HepG2 (cell line): ENCODE data around the gene PTGDS. TPM values are rescaled to one million over a fixed set of nuclear protein-coding genes. Genes with fewer than 3 reads are reported as not detected.
A peak's percentile ranks its signal among the peaks of the same experiment; 100 is the strongest.

Experiments used
- ATAC-seq: fragments of 200-7000 bp; cut with Tn5 transposase; 3 replicates; pipeline ENCODE4 v1.9.1; 2020; ENCODE audit warnings: mild to moderate bottlenecking, moderate library complexity
- BruUV-seq: library from RNA; stranded (reverse); fragments of 400-500 nt; replicated peaks from 2 replicates; lab custom pipeline; 2021; lab: Mats Ljungman, UMichigan
- CTCF ChIA-PET: fragments of 300-600 bp; formaldehyde crosslinking; extraction: SDS; loops from one replicate; lab custom pipeline; 2021; ENCODE audit warnings: low total read pairs, inconsistent platforms, low intra/inter-chr PET ratio; lab: Yijun Ruan, JAX
- POLR2A ChIA-PET: fragments of 350-600 bp; sonication (Branson Sonifier 250); formaldehyde crosslinking; loops from one replicate; lab custom pipeline; 2020; ENCODE audit warnings: antibody characterized with exemption, inconsistent platforms; lab: Yijun Ruan, JAX
- DNase-seq: peaks from one replicate; pipeline ENCODE4 v3.0.0-alpha.2; 2015; ENCODE audit warnings: low spot score
- FAIRE-seq: peaks from 3 replicates; lab custom pipeline; 2011; peaks lifted over from hg19 to GRCh38; lab: Jason Lieb, UNC
- H2AFZ ChIP-seq: one replicate; pipeline ENCODE4 v1.6.1; 2011; ENCODE audit warnings: low read length, inconsistent platforms
- H3K27ac ChIP-seq: fragments of 300-600 bp; 3 replicates; pipeline ENCODE4 v1.8.0; 2011; ENCODE audit warnings: mixed run types, mild to moderate bottlenecking, mixed read lengths, low read length, inconsistent platforms; ENCODE audit not compliant: insufficient read depth; ENCODE audit errors: extremely low read length
- H3K27me3 ChIP-seq, 2 experiments: fragments of 200-600 bp in 1 of 2; 2 replicates in 1 of 2; 3 replicates in 1 of 2; pipeline versions ENCODE4 v1.6.0 to v1.8.0; 2011; ENCODE audit warnings: low read length in 2 of 2, mild to moderate bottlenecking in 2 of 2, moderate library complexity in 2 of 2, inconsistent platforms in 1 of 2; ENCODE audit not compliant: insufficient read depth in 2 of 2, control insufficient read depth in 1 of 2
- H3K36me3 ChIP-seq, 2 experiments: fragments of 200-600 bp in 1 of 2; replicated peaks in 1 of 2; 2 replicates in 1 of 2; 3 replicates in 1 of 2; pipeline versions ENCODE4 v1.5.1 to v1.8.0; 2011; ENCODE audit warnings: low read length in 2 of 2, inconsistent platforms in 1 of 2; ENCODE audit not compliant: insufficient read depth in 2 of 2, control insufficient read depth in 1 of 2
- H3K4me1 ChIP-seq: 2 replicates; pipeline ENCODE4 v1.5.1; 2012; ENCODE audit warnings: low read length, inconsistent platforms; ENCODE audit not compliant: insufficient read depth
- H3K4me2 ChIP-seq: 2 replicates; pipeline ENCODE4 v1.6.0; 2011; ENCODE audit warnings: low read depth, low read length, inconsistent platforms
- H3K4me3 ChIP-seq, 3 experiments: fragments of 200-600 bp in 1 of 3; sonication (generic), shearing (Covaris generic) in 1 of 3; replicated peaks in 1 of 3; 2 replicates each; pipeline ENCODE4 v1.5.1; 2011 to 2016; ENCODE audit warnings: low read length in 3 of 3, inconsistent platforms in 2 of 3, low read depth in 2 of 3, mild to moderate bottlenecking in 2 of 3, control low read depth in 1 of 3, mixed read lengths in 1 of 3; ENCODE audit not compliant: insufficient read depth in 1 of 3
- H3K79me2 ChIP-seq: one replicate; pipeline ENCODE4 v1.6.1; 2011; ENCODE audit warnings: low read length, inconsistent platforms; ENCODE audit not compliant: insufficient read depth
- H3K9ac ChIP-seq: 2 replicates; pipeline ENCODE4 v1.6.0; 2011; ENCODE audit warnings: mild to moderate bottlenecking, low read depth, low read length, inconsistent platforms; ENCODE audit not compliant: insufficient read depth
- H3K9me3 ChIP-seq: 2 replicates; pipeline ENCODE4 v1.5.1; 2012; ENCODE audit warnings: mild to moderate bottlenecking, low read length
- H4K20me1 ChIP-seq: 2 replicates; pipeline ENCODE4 v1.6.0; 2011; ENCODE audit warnings: inconsistent platforms, mild to moderate bottlenecking, low read length, moderate library complexity; ENCODE audit not compliant: insufficient read depth
- DPF2 ChIP-seq: sonication (generic); formaldehyde crosslinking; IDR thresholded peaks from 2 replicates; pipeline ENCODE4 v1.4.0; 2020; ENCODE audit warnings: mild to moderate bottlenecking, low read depth, missing genetic modification reagents, borderline replicate concordance
- FLYWCH1 ChIP-seq: sonication (generic); formaldehyde crosslinking; IDR thresholded peaks from 2 replicates; pipeline ENCODE4 v1.8.1; 2023; ENCODE audit warnings: mild to moderate bottlenecking, missing genetic modification reagents
- TEAD3 ChIP-seq: optimal IDR thresholded peaks from 2 replicates; pipeline ENCODE3; 2016; ENCODE audit warnings: borderline replicate concordance
- ZBTB42 ChIP-seq: sonication (generic); formaldehyde crosslinking; IDR thresholded peaks from 2 replicates; pipeline ENCODE4 v1.5.0; 2020; ENCODE audit warnings: mild to moderate bottlenecking, missing genetic modification reagents
- ZEB1 ChIP-seq: IDR thresholded peaks from 2 replicates; pipeline ENCODE4 v1.6.1; 2012; ENCODE audit warnings: mild to moderate bottlenecking, low read depth, inconsistent platforms; ENCODE audit not compliant: insufficient replicate concordance
- ZNF136 ChIP-seq: sonication (generic); formaldehyde crosslinking; IDR thresholded peaks from 2 replicates; pipeline ENCODE4 v1.8.1; 2022; ENCODE audit warnings: low read depth, mild to moderate bottlenecking, moderate library complexity, missing genetic modification reagents
- ZNF251 ChIP-seq: sonication (generic); formaldehyde crosslinking; IDR thresholded peaks from 2 replicates; pipeline ENCODE4 v1.9.0; 2021; ENCODE audit warnings: mild to moderate bottlenecking, missing genetic modification reagents
- ZNF431 ChIP-seq: sonication (generic); formaldehyde crosslinking; IDR thresholded peaks from 2 replicates; pipeline ENCODE4 v1.9.0; 2022; ENCODE audit warnings: missing genetic modification reagents, low read depth, mild to moderate bottlenecking, borderline replicate concordance
- ZNF775 ChIP-seq: sonication (generic); formaldehyde crosslinking; IDR thresholded peaks from 2 replicates; pipeline ENCODE4 v1.4.0; 2020; ENCODE audit warnings: missing genetic modification reagents, mild to moderate bottlenecking, moderate library complexity, borderline replicate concordance
- WGBS: methylation state at CpG from one replicate; pipeline ENCODE4 v1.1.6; 2017; ENCODE audit warnings: low lambda C conversion rate; 5-methylcytosine and 5-hydroxymethylcytosine counted together
- in situ Hi-C: cut with HindIII; loops from 2 replicates; pipeline ENCODE4 v1.10.0; 2017; ENCODE audit warnings: low pct_unique_long_range_greater_than_20kb; ENCODE audit not compliant: extremely low pct_ligation_motif_present
- intact Hi-C: fragments of 100-400 bp; cut with micrococcal nuclease; formaldehyde crosslinking; loops from one replicate; pipeline ENCODE4 v1.10.0; 2022; ENCODE audit not compliant: unreplicated experiment
- polyA plus RNA-seq, 8 experiments: library from polyadenylated mRNA; depleted of rRNA in 3 of 8; stranded (reverse) in 7 of 8; unstranded in 1 of 8; fragments of >200 nt; fragmentation: Illumina TruSeq in 4 of 8; extraction: Trizol in 4 of 8; gene quantifications; 2 replicates each; pipeline versions ENCODE4 v1.2.1 to v1.2.3, GENCODE V29; 2011 to 2016; ENCODE audit warnings: low read depth in 4 of 8, missing spikeins in 1 of 8, mixed read lengths in 1 of 8; ENCODE audit not compliant: insufficient read depth in 1 of 8
- total RNA-seq, 5 experiments: library from RNA; depleted of rRNA; stranded (reverse); fragments of >200 nt; fragmentation: Illumina TruSeq; extraction: Trizol; gene quantifications; 2 replicates each; pipeline ENCODE4 v1.2.3, GENCODE V29; 2016; ENCODE audit warnings: low read depth in 1 of 5
- TF ChIP-seq, protein P1 (sequence below): sonication (generic); formaldehyde crosslinking; IDR thresholded peaks from 2 replicates; pipeline ENCODE4 v1.4.0; 2020; ENCODE audit warnings: missing genetic modification reagents
- TF ChIP-seq, protein P2 (sequence below): IDR thresholded peaks from 2 replicates; pipeline ENCODE4 v1.6.1; 2016; ENCODE audit warnings: missing genetic modification reagents, missing compliant biosample characterization
- TF ChIP-seq, protein P3 (sequence below): sonication (generic); formaldehyde crosslinking; IDR thresholded peaks from 2 replicates; pipeline ENCODE4 v1.4.0; 2020; ENCODE audit warnings: missing genetic modification reagents
- TF ChIP-seq, protein P4 (sequence below): sonication (generic); formaldehyde crosslinking; IDR thresholded peaks from 2 replicates; pipeline ENCODE4 v1.5.0; 2020; ENCODE audit warnings: mild to moderate bottlenecking, missing genetic modification reagents

PTGDS gene
- total and polyA plus RNA-seq, 2 of the 13 experiments (the other 11 are each of a cell fraction or from before 2014, with no cell fraction given), result 0.33 to 0.50 TPM

DNA sequence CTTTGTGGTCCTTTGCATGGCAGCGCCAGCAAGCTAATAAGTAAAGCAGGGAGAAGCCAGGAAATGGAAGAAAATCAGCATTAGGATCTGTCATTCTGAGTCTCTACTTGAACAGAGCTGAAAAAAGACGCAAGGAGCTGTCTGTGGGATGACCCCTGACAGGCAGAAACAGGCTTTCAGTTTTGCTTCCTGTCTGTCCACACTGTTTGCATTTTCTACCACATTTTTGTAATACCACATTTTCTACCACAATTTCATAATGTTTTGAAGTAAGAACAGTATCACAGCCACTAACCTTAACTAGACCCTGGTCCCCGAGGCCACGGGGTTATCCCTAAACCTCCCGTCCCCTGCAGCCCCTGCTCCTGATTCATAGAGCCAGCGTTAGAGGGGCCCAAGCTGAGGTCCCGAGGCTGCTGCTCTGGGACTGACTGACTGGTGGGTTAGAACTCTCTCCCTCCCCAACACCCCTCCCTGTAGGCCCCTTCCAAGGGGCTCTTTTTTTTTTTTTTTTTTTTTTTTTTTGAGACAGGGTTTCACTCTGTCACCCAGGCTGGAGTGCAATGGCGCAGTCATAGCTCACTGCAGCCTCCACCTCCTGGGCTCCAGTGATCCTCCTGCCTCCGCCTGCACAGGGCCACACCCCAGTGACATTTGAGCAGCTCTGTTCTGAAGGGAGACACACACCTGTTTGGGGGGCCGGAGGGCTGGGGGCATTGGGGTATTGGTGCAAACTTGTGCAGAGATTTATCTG is 23.1 kb downstream of the PTGDS start:
- intact Hi-C loops (no loop called here), in situ Hi-C loops (no loop called here)
- no peaks in the 10 kb centered on the region for H4K20me1 ChIP-seq
- peak overlapping the region; percentile 54 for H3K4me2 ChIP-seq
- no peak overlapping the region for H3K9ac ChIP-seq
- CTCF ChIA-PET, result no interaction called here
- no peaks in the 10 kb centered on the region for H3K36me3 ChIP-seq
- BruUV-seq, result no TSS peak
- FAIRE-seq (no peak), ATAC-seq (no peak), DNase-seq (no peak)
- no peaks in the 10 kb centered on the region for H3K27me3 ChIP-seq
- POLR2A ChIA-PET, result interaction anchor here (0.7 to 3.5 kb wide), 3 partner anchors 8 to 212 kb away, joined by 4 to 22 read pairs (median 4); partner anchors contain the start of gene PAXX
- peaks cover 61% of the 10 kb centered on the region for H3K4me1 ChIP-seq
- WGBS, result 24% methylated on average over 10 of the region's 10 CpGs
- H3K4me3 ChIP-seq, result peak overlapping the region; percentile 24 to 52 (median 28); a peak in 2 of 6 replicates
- peaks cover 4% of the 10 kb centered on the region; the same call in 1 of the 2 replicates for H3K9me3 ChIP-seq
- no peak overlapping the region for H3K27ac ChIP-seq
- TF ChIP-seq, protein P1, sequence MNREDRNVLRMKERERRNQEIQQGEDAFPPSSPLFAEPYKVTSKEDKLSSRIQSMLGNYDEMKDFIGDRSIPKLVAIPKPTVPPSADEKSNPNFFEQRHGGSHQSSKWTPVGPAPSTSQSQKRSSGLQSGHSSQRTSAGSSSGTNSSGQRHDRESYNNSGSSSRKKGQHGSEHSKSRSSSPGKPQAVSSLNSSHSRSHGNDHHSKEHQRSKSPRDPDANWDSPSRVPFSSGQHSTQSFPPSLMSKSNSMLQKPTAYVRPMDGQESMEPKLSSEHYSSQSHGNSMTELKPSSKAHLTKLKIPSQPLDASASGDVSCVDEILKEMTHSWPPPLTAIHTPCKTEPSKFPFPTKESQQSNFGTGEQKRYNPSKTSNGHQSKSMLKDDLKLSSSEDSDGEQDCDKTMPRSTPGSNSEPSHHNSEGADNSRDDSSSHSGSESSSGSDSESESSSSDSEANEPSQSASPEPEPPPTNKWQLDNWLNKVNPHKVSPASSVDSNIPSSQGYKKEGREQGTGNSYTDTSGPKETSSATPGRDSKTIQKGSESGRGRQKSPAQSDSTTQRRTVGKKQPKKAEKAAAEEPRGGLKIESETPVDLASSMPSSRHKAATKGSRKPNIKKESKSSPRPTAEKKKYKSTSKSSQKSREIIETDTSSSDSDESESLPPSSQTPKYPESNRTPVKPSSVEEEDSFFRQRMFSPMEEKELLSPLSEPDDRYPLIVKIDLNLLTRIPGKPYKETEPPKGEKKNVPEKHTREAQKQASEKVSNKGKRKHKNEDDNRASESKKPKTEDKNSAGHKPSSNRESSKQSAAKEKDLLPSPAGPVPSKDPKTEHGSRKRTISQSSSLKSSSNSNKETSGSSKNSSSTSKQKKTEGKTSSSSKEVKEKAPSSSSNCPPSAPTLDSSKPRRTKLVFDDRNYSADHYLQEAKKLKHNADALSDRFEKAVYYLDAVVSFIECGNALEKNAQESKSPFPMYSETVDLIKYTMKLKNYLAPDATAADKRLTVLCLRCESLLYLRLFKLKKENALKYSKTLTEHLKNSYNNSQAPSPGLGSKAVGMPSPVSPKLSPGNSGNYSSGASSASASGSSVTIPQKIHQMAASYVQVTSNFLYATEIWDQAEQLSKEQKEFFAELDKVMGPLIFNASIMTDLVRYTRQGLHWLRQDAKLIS (CRISPR knock-in tag), result no peak
- TF ChIP-seq TEAD3 (CRISPR knock-in tag), result peak; percentile 49
- no peak for TF ChIP-seq ZNF136
- TF ChIP-seq, protein P2, sequence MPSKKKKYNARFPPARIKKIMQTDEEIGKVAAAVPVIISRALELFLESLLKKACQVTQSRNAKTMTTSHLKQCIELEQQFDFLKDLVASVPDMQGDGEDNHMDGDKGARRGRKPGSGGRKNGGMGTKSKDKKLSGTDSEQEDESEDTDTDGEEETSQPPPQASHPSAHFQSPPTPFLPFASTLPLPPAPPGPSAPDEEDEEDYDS (CRISPR knock-in tag), result no peak
- no peak for TF ChIP-seq ZBTB42 (CRISPR knock-in tag)
- no peak for TF ChIP-seq FLYWCH1 (CRISPR knock-in tag)
- no peak for TF ChIP-seq ZNF775 (CRISPR knock-in tag)
- TF ChIP-seq ZEB1, result no peak
- no peak for TF ChIP-seq ZNF251 (CRISPR knock-in tag)
- TF ChIP-seq DPF2 (CRISPR knock-in tag), result no peak
- no peak for TF ChIP-seq ZNF431
- TF ChIP-seq, protein P3, sequence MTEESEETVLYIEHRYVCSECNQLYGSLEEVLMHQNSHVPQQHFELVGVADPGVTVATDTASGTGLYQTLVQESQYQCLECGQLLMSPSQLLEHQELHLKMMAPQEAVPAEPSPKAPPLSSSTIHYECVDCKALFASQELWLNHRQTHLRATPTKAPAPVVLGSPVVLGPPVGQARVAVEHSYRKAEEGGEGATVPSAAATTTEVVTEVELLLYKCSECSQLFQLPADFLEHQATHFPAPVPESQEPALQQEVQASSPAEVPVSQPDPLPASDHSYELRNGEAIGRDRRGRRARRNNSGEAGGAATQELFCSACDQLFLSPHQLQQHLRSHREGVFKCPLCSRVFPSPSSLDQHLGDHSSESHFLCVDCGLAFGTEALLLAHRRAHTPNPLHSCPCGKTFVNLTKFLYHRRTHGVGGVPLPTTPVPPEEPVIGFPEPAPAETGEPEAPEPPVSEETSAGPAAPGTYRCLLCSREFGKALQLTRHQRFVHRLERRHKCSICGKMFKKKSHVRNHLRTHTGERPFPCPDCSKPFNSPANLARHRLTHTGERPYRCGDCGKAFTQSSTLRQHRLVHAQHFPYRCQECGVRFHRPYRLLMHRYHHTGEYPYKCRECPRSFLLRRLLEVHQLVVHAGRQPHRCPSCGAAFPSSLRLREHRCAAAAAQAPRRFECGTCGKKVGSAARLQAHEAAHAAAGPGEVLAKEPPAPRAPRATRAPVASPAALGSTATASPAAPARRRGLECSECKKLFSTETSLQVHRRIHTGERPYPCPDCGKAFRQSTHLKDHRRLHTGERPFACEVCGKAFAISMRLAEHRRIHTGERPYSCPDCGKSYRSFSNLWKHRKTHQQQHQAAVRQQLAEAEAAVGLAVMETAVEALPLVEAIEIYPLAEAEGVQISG (CRISPR knock-in tag), result no peak
- TF ChIP-seq, protein P4, sequence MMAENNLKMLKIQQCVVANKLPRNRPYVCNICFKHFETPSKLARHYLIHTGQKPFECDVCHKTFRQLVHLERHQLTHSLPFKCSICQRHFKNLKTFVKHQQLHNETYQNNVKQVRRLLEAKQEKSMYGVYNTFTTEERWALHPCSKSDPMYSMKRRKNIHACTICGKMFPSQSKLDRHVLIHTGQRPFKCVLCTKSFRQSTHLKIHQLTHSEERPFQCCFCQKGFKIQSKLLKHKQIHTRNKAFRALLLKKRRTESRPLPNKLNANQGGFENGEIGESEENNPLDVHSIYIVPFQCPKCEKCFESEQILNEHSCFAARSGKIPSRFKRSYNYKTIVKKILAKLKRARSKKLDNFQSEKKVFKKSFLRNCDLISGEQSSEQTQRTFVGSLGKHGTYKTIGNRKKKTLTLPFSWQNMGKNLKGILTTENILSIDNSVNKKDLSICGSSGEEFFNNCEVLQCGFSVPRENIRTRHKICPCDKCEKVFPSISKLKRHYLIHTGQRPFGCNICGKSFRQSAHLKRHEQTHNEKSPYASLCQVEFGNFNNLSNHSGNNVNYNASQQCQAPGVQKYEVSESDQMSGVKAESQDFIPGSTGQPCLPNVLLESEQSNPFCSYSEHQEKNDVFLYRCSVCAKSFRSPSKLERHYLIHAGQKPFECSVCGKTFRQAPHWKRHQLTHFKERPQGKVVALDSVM, result peak; percentile 26; the same call in 1 of the 2 replicates
- H3K79me2 ChIP-seq, result no peaks in the 10 kb centered on the region
- peak overlapping the region; percentile 80 for H2AFZ ChIP-seq
